ENCODE data around the gene LILRA6. TPM values are rescaled to one million over a fixed set of nuclear protein-coding genes. Genes with fewer than 3 reads are reported as not detected.

The LILRA6 gene
- total and polyA plus RNA-seq, 2 of the 13 experiments (the other 11 are each of a cell fraction or from before 2014, with no cell fraction given), result not detected

DNA sequence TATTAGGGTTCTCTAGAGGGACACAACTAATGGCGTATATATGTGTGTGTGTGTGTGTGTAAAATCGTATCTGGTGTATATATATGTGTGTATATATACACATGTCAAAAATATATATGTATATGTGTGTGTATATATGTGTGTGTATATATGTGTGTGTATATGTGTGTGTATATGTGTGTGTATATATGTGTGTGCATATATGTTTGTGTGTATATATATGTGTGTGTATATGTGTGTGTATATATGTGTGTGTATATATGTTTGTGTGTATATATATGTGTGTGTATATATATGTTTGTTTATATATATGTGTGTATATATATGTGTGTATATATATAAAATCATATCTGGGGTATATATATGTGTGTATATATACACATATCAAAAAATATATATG lies 19.9 kb upstream of the LILRA6 start (continued):
- TF ChIP-seq, protein P1, sequence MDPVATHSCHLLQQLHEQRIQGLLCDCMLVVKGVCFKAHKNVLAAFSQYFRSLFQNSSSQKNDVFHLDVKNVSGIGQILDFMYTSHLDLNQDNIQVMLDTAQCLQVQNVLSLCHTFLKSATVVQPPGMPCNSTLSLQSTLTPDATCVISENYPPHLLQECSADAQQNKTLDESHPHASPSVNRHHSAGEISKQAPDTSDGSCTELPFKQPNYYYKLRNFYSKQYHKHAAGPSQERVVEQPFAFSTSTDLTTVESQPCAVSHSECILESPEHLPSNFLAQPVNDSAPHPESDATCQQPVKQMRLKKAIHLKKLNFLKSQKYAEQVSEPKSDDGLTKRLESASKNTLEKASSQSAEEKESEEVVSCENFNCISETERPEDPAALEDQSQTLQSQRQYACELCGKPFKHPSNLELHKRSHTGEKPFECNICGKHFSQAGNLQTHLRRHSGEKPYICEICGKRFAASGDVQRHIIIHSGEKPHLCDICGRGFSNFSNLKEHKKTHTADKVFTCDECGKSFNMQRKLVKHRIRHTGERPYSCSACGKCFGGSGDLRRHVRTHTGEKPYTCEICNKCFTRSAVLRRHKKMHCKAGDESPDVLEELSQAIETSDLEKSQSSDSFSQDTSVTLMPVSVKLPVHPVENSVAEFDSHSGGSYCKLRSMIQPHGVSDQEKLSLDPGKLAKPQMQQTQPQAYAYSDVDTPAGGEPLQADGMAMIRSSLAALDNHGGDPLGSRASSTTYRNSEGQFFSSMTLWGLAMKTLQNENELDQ (CRISPR knock-in tag; IDR thresholded peaks at IDR 0.05; ENCODE audit: borderline replicate concordance), result no peak
- no peak for TF ChIP-seq TBX3 (IDR thresholded peaks at IDR 0.05; ENCODE audit: borderline replicate concordance)
- TF ChIP-seq MTF1 (CRISPR knock-in tag; IDR thresholded peaks at IDR 0.05), result no peak
- TF ChIP-seq ZNF431 (CRISPR knock-in tag; IDR thresholded peaks at IDR 0.05; ENCODE audit: borderline replicate concordance, low read depth), result no peak
- no peak for TF ChIP-seq PHF21A (CRISPR knock-in tag; IDR thresholded peaks at IDR 0.05)
- TF ChIP-seq ZNF772 (CRISPR knock-in tag; IDR thresholded peaks at IDR 0.05), result no peak
- TF ChIP-seq KLF15 (CRISPR knock-in tag; IDR thresholded peaks at IDR 0.05; ENCODE audit: borderline replicate concordance), result no peak
- TF ChIP-seq KDM5B (CRISPR knock-in tag; IDR thresholded peaks at IDR 0.05; ENCODE audit: borderline replicate concordance), result no peak
- no peak for TF ChIP-seq U2AF2 (IDR thresholded peaks at IDR 0.05; ENCODE audit: low read depth, low read length)

DNA sequence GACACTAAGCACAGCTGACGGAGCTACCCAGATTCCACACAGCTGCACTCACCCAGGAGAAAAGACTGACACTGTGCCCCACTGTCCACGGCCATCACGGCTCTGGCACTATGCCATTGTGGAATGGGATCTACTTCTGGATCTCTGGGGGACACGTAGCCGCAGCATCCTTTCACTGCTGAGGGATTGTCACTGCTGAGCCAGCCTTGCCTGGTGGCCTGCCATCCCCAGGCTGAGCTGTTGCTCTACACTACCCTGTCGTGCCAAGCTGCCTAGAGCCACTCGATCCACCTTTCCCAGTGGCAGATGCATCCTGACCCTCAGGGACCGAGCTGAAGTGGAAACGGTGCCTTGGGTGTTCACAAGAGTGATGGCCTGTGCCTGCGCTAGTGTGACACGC lies 19.5 kb upstream of the LILRA6 start:
- Histone ChIP-seq H3K9me3 (ENCODE audit: low read length) (no peaks in the 10 kb centered on the region), H3K27me3 (ENCODE audit: control insufficient read depth in 1 of 2, insufficient read depth in 2 of 2, low read length in 2 of 2) (peaks cover 2 to 26% of the 10 kb centered on the region in 2 experiments; a peak in 4 of 5 replicates), H3K4me3 (replicated peaks in 1 of 3; ENCODE audit: insufficient read depth in 1 of 3, low read depth in 2 of 3, low read length in 3 of 3) (no peak overlapping the region), H2AFZ (ENCODE audit: low read length) (no peak overlapping the region), H3K9ac (ENCODE audit: insufficient read depth, low read depth, low read length) (no peak overlapping the region), H3K27ac (ENCODE audit: extremely low read length, insufficient read depth, low read length) (no peak overlapping the region), H4K20me1 (ENCODE audit: insufficient read depth, low read length) (no peaks in the 10 kb centered on the region), H3K4me2 (ENCODE audit: low read depth, low read length) (no peak overlapping the region), H3K36me3 (replicated peaks in 1 of 2; ENCODE audit: control insufficient read depth in 1 of 2, insufficient read depth in 2 of 2, low read length in 2 of 2) (no peaks in the 10 kb centered on the region), H3K4me1 (ENCODE audit: insufficient read depth, low read length) (no peaks in the 10 kb centered on the region), H3K79me2 (ENCODE audit: insufficient read depth, low read length) (no peaks in the 10 kb centered on the region)
- POLR2A ChIA-PET, result no interaction called here
- WGBS (ENCODE audit: low lambda C conversion rate), result 37% methylated on average over 5 of the region's 11 CpGs
- CTCF ChIA-PET (ENCODE audit: low intra/inter-chr PET ratio, low total read pairs), result no interaction called here
- ATAC-seq (no peak), DNase-seq (ENCODE audit: low spot score) (no peak), FAIRE-seq (no peak)
- intact Hi-C loops (cut with micrococcal nuclease; ENCODE audit: unreplicated experiment), result no loop called here
- no TSS peak for BruUV-seq (replicated peaks)
- in situ Hi-C loops (cut with HindIII; ENCODE audit: extremely low pct_ligation_motif_present, low pct_unique_long_range_greater_than_20kb), result no loop called here
- TF ChIP-seq DZIP1 (CRISPR knock-in tag; IDR thresholded peaks at IDR 0.05), result no peak
- no peak for TF ChIP-seq SCMH1 (CRISPR knock-in tag; IDR thresholded peaks at IDR 0.05; ENCODE audit: borderline replicate concordance)
- TF ChIP-seq MLLT10 (CRISPR knock-in tag; IDR thresholded peaks at IDR 0.05), result no peak
- TF ChIP-seq, protein P2, sequence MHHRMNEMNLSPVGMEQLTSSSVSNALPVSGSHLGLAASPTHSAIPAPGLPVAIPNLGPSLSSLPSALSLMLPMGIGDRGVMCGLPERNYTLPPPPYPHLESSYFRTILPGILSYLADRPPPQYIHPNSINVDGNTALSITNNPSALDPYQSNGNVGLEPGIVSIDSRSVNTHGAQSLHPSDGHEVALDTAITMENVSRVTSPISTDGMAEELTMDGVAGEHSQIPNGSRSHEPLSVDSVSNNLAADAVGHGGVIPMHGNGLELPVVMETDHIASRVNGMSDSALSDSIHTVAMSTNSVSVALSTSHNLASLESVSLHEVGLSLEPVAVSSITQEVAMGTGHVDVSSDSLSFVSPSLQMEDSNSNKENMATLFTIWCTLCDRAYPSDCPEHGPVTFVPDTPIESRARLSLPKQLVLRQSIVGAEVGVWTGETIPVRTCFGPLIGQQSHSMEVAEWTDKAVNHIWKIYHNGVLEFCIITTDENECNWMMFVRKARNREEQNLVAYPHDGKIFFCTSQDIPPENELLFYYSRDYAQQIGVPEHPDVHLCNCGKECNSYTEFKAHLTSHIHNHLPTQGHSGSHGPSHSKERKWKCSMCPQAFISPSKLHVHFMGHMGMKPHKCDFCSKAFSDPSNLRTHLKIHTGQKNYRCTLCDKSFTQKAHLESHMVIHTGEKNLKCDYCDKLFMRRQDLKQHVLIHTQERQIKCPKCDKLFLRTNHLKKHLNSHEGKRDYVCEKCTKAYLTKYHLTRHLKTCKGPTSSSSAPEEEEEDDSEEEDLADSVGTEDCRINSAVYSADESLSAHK (CRISPR knock-in tag; IDR thresholded peaks at IDR 0.05; ENCODE audit: borderline replicate concordance), result no peak
- TF ChIP-seq, protein P3, sequence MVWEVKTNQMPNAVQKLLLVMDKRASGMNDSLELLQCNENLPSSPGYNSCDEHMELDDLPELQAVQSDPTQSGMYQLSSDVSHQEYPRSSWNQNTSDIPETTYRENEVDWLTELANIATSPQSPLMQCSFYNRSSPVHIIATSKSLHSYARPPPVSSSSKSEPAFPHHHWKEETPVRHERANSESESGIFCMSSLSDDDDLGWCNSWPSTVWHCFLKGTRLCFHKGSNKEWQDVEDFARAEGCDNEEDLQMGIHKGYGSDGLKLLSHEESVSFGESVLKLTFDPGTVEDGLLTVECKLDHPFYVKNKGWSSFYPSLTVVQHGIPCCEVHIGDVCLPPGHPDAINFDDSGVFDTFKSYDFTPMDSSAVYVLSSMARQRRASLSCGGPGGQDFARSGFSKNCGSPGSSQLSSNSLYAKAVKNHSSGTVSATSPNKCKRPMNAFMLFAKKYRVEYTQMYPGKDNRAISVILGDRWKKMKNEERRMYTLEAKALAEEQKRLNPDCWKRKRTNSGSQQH (CRISPR knock-in tag; IDR thresholded peaks at IDR 0.05; ENCODE audit: low read depth), result no peak
- no peak for TF ChIP-seq ZKSCAN5 (CRISPR knock-in tag; IDR thresholded peaks at IDR 0.05)
- TF ChIP-seq ERF (CRISPR knock-in tag; IDR thresholded peaks at IDR 0.05), result no peak

Measured in HepG2 (cell line).